Measurements from ENCODE around the gene SELP.
A peak's percentile ranks its signal among the peaks of the same experiment; 100 is the strongest.
"Not testable (repeated sequence)": the region's sequence is repeated elsewhere in the genome, so short reads cannot be mapped to it uniquely, and the experiment has no call there.

SELP gene

DNA sequence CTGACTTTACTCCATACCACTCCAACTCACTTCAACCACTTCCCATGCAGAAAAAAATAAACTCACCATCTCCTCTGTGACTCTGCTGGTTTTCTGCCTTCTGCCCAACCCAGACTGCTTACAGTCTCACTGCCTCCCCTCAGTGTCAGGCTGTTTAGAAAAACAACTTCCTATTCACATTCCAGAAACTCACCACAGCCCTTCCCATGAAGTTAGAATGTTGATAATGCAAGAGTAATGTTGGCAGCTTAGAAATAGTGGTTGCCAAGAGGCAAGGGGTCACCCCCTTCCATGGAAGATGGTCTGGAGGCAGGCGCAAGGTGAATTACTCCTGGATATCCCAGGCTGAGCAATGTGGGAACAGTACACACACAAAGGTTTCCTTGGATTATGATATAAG is at the start of gene SELP:
Gene SELP, minus strand, starts transcription at position 119 of the 400 bp plus-strand sequence. Its CDS starts 50 bp downstream, at position 69.
- DNase-seq = no peak

DNA sequence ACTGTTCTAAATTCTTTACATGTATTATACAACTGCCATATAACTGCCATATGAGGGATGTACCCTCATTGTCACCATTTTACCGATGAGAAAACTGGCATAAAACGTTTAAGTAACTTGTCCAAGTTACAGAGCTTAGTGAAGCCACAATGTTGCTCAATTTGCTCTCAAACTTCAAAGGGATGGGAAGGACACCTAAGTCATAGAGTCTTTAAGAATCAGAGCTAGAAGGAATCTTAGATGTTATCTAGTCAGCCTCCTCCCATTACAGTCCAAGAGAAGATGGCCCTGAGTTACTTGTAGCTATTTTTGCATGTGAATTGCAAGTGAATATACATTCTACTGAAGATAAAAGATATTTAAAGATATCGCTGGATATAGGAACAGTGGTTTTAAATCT is 49.8 kb upstream of the SELP start:
- DNase-seq = no peak

DNA sequence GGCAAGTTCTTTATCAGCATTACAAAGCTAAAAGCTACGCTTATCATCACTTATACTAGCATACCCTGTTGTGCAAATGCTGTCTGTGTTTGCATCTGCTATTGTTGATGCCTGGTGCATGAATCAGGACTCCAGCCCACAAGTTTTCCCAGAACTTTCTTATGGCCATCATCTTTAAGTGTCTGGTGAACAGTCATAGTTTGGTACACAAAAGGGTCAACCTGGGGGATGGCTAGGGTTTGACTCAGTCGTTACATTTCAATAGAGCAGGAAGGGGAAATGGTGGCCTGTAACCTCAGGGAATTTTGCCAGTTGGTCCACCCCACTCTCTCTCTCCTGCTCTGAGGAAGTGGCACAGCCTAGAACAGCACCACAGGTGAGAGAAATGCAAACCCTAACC is 46.1 kb upstream of the SELP start:
- peak; percentile 2 for DNase-seq

DNA sequence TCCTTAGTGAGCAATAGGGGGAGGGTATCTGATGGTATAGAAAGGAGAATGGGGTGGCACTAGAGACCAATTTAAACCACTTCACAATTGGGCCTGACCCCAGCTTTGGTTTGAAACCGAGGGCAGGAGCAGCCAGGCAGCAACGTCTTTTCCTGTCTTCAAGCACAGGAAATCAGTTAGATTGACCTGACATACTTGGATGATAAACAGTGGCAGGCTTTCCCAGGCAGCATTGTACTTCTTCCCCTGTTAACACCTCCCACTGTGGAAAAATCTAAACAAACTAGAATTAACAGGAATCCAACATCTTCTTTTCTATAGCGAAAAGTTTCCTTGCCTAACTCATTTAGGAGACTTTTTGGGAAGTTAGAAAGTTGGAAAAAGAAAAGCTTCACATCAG is 40.9 kb upstream of the SELP start:
- no peak for DNase-seq

DNA sequence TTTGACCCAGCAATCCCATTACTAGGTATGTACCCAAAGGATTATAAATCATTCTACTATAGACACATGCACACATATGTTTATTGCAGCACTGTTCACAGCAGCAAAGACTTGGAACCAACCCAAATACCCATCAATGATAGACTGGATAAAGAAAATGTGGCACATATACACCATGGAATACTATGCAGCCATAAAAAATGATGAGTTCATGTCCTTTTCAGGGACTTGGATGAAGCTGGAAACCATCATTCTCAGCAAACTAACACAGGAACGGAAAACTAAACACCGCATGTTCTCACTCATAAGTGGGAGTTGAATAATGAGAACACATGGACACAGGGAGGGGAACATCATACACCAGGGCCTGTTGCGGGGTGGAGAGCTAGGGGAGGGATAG is 40.3 kb upstream of the SELP start:
- DNase-seq = not testable (repeated sequence)

DNA sequence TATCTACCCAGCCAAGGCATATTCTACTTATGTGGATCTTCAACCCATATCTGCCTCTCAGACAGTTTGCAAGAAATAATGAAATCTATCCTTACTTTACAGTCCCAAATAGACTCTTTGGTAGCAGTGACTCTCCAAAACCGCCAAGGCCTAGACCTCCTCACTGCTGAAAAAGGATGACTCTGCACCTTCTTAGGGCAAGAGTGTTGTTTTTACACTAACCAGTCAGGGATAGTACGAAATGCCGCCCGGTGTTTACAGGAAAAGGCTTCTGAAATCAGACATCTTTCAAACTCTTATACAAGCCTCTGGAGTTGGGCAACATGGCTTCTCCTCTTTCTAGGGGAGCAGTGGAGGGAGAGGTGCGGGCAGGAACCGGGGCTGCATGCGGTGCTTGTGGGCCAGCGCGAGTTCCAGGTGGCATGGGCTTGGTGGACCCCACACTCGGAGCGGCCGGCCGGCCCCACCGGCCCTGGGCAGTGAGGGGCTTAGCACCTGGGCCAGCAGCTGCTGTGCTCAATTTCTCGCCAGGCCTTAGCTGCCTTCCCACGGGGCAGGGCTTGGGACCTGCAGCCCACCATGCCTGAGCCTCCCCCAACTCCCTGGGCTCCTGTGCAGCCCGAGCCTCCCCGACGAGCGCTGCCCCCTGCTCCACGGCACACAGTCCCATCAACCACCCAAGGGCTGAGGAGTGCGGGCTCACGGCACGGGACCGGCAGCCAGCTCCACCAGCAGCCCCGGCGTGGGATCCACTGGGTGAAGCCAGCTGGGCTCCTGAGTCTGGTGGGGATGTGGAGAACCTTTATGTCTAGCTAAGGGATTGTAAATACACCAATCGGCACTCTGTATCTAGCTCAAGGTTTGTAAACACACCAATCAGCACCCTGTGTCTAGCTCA is 38.0 kb upstream of the SELP start:
- DNase-seq = not testable (repeated sequence)

DNA sequence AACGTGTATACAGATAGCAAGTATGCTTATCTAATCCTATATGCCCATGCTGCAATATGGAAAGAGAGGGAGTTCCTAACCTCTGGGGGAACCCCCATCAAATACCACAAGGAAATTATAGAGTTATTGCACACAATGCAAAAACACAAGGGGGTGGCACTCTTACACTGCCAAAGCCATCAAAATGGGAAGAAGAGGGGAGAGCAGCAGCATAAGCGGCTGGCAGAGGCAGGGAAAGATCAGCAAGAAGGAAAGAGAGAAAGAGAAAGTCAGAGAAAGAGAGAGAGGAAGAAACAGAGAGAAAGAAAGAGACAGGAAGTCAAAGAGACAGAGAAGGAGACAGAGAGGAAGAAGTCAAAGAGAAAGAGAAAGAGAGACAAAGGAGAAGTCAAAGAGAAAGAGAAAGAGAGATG is 37.3 kb upstream of the SELP start:
- DNase-seq = not testable (repeated sequence)

DNA sequence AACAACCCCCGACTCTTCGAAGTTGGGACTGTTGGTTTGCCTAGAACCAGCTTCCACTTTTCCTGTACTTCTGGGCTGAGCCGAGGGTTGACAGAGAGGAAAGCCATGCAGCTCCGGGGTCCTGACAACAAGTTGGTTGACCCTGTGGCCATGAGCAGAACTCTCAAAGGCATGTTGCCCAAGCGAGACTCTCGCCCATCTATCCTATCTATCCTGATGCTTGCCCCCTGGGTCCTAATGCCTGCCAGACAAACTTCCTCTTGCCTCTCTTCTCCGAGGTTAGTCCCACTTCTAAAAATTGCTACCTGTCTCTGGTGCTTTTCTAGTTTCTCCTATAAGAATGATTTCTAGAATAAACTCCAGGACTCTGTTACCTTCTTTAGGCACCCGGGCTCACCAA is 32.8 kb upstream of the SELP start:
- not testable (repeated sequence) for DNase-seq

DNA sequence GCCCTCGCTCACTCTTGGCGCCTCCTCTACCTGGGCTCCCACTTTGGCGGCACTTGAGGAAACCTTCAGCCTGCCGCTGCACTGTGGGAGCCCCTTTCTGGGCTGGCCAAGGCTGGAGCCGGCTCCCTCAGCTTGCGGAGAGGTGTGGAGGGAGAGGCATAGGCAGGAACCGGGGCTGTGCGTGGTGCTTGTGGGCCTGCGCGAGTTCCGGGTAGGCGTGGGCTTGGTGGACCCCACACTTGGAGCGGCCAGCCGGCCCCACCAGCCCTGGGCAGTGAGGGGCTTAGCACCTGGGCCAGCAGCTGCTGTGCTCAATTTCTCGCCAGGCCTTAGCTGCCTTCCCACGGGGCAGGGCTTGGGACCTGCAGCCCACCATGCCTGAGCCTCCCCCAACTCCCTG is 31.1 kb upstream of the SELP start:
- DNase-seq = not testable (repeated sequence)

DNA sequence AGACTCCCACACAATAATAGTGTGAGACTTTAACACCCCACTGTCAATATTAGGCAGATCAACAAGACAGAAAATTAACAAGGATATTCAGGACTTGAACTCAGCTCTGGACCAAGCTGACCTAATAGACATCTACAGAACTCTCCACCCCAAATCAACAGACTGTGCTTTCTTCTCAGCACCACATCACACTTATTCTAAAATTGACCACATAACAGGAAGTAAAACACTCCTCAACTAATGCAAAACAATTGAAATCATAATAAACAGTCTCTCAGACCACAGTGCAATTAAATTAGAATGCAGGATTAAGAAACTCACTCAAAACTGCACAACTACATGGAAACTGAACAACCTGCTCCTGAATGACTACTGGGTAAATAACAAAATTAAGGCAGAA is 28.9 kb upstream of the SELP start:
- not testable (repeated sequence) for DNase-seq

DNA sequence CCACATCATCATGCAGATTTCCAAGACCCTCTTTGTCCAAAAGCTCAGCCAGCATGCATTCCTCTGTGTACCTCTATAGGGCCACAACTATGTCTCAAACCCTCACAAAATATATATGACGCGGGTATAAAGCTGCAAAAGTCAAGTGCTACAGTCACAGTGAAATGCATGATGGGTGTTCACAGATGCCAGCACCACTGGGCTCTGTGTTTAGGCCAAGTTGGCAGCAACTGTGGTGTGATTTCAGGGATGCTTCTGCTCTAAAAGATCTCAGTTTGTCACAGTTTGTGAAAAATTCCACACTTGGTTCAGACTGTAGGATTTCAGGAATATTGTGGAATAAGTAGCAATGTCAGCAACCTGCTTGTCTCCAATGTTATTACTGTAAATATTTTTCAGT is 23.9 kb upstream of the SELP start:
- no peak for DNase-seq

DNA sequence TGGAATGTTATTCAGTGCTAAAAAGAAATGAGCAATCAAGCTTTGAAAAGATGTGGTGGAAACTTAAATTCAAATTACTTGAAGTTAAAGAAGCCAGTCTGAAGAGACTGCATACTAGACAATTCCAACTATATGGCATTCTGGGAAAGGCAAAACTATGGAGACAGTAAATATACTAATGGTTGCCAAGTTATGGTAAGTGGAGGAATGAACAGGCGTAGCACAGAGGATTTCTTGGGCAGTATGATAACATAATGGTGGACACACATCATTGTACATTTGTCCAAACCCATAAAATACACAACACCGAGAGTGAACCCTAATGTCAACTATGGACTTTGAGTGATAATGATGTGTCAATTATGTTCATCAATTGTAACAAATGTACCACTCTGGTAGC is 21.1 kb upstream of the SELP start:
- DNase-seq = no peak

DNA sequence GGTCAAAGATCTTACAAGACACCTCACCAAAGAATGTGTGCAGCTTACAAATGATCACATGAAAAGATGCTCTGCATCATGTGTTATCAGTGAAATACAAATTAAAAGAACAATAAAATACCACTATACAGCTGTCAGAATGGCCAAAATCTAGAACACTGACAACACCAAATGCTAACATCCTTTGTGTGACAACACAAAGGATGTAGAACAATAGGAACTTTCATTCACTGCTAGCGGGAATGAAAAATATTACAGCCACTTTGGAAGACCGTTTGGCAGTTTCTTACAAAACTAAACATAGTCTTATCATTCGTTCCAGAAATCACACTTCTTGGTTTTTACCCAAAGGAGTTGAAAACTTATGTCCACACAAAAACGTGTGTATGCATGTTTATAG is 20.6 kb upstream of the SELP start:
- DNase-seq = no peak

DNA sequence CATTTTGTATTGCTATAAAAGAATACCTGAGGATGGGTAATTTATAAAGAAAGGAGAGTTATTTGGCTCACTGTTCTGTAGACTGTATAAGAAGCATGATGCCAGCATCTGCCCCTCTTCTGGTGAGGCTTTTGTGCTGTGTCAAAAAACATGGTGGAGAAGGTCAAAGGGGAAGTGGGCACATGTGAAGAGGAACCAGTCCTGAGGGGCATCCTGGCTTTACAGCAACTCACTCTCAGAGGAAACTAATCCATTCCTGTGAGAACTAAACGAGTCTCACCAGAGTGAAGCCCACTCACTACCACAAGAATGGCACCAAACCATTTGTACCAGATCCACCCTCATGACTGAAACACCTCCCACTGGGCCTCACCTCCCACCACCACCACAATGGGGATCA is 18.8 kb upstream of the SELP start:
- no peak for DNase-seq

DNA sequence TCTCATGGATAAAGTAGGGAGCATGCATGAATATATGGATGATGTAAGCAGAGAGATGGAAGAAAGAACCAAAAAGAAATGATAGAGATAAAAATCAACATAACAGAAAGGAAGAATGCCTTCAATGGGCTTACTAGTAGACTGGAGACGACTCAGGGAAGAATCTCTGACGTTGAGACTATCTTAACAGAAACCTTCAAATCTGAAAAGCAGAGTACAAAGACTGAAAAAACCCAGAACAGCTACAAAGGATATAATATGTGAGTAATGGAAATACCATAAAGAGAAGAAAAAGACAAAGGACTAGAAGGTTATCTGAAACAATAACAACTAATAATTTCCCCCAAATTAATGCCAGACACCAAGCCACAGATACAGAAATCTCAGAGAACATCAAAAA is 18.3 kb upstream of the SELP start:
- DNase-seq = no peak

DNA sequence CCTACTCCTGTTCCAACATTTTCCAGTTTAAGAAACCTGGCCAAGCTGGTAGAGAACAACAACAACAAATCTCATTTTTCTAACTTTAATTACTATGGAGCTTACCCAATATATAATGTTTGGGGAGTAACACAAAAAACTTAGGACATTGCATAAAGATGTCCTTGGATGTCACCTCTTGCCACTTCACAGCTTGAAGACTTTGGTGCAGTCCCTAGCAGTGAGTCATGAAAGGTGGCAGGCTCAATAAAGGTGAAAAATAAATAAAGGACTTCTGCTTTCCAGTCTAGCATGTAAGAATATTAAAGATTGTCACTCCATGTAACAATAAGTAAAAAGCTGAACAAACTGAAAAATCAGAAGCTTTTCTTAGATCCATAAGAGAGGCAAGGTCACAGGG is 17.6 kb upstream of the SELP start:
- DNase-seq = no peak

DNA sequence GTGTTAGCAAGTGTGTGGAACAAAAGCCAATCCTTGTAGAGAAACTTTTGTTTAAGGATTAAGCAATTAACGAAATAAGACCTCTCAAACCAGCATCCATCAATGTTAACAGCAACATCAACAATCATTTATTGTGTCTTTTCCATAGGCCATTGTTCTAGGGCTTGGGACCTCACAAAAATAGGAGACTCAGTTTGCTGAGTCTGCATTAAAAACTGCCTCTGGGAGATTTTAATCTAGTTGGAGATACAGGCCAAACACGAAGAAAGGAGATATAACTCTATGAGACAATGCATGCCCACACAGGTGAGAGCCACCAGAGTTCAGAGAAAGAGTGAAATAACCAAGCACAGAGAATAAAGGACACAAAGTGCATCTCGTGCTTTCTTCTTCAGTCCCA is 14.4 kb upstream of the SELP start:
- DNase-seq = no peak

DNA sequence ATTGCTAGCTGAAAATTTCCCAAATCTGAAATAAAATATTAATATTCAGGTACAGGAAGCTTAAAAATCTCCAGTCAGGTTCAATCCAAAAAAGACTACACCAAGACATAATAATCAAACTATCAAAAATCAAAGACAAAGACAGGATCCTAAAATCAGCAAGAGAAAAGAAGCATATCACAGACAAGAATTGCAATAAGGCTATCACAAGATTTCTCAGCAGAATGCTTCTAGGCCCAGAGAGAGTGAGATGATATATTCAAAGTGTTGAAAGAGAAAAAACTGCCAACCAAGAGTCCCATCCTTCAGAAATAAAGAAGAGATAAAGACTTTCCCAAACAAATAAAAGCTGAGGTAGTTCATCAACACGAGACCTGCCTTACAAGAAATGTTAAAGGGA is 5.0 kb upstream of the SELP start:
- no peak for DNase-seq

DNA sequence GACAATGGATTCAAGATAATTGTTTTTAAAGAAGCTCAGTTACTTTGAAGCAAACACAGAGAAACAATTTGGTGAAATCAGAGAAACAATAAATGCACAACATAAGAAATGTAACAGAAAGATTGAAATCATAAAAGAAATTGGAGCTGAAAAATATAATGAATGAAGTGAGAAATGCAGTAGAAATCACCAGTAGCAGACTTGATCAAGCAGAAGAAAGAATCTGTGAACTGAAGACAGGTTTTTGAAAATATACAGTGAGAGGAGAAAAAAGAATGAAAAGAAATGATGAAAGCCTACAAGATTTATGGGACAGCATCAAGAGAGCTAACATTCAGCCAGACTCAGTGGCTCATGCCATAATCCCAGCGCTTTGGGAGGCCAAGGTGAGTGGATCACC is 4.2 kb upstream of the SELP start:
- DNase-seq = no peak

DNA sequence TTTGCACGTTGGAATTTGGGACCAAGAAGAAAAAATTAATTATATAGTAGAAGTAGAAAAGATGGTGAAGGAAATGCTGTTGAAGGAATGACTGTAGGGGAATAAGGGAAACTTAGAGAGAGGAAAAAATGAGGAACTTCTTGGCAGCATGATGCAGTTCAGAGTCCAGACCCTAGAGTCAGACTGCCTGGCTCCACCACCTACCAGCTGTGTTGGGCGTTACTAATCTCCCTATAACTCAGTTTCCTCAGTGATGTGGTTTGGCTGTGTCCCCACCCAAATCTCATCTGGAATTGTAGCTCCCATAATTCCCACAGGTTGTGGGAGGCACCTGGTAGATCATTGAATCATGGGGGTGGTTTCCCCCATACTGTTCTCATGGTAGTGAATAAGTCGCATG is 1.3 kb upstream of the SELP start:
- no peak for DNase-seq

DNA sequence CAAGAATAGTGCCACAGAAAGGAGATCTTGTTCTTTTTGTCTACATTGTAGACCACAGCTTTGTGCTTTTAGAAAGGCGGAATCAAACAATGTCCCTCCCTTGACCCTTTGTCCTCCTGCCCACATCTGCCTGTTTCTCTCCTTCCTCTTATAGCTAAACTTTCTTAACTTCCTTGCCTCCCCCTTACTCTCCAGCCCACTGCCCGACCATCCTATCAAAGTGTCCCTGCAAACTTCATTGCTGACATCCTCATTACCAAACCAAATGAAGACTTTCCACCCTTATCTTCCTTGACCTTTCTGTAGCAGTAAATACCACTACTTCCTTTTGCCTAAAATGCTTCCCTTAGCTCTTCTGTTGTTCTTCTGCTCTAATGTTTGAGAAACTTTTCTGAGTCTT is 5.0 kb downstream of the SELP start:
- DNase-seq = no peak

DNA sequence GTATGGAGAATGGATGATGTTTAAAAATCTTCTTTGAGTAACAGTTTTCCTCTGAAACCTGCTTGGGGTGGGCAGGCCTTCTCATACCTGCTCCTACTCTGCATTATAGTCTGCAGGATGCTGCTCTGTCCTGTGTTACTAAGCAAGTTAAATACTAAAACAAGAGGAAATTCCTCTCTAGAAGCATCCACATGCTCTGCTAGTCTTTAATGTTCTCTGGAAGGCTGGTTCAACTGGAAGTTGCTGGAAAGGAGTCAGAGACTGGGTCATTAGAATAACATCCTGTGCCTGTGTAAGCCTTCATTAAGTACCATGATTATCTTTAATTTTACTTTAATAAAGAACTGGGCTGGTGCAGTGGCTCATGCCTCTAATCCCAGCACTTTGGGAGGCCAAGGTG is 5.8 kb downstream of the SELP start:
- no peak for DNase-seq

DNA sequence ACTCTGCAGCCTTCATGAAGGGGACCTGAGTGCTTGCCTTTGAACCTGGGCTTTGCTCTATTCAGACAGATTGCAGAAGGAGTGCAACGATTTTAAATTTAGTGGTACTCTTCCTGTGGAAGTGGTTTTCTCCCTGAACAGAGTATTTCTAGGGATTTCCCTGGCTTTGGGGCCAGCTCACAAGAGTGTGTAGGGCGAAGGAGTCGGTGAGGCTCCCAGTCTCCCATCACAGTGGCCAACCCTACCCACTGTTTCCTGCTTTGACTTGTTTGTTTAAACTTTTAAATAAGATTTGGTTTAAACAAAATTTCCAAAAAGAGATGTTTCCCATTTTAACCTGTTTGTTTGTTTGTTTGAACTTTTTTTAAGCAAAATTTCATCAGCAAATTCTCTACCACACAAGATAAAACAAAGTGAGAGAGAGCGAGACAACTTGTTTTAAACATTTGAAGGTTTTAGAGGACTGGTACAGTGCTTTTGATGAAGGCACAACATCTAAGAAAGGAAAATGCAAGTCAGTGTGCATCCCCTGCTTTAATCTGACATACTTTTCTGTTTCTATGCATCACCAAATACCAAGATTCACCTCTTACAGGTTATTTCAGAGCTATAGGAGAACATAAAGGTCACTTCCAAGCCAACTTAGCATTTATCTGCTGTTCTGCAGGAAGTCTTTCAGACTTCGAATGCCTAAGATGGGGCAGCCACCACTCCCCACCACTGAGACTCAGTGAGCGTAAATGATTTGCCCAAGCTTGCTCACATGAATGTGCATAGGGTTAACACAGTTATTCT is 6.6 kb downstream of the SELP start:
- DNase-seq = no peak

DNA sequence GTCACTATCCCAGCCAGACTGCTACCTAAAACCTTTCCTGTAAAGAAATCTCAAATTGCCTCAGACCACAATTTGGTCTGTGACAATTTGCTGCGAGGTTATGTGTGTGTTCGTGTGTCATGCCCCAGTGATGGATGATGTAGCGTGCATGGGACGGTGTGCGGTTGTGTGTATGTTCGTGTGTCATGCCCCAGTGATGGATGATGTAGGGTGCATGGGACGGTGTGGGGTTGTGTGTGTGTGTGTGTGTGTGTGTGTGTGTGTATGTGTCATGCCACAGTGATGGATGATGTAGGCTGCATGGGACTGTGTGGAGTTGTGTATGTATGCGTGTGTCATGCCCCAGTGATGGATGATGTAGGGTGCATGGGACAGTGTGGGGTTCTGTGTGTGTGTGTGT is 9.4 kb downstream of the SELP start:
- no peak for DNase-seq
